HL-60 (cell line): ENCODE results near the gene KANSL1.

ENCODE experiments used
- DNase-seq, 2 experiments: peaks; one replicate each; pipeline ENCODE4 v3.0.0-alpha.2; 2010 to 2020; ENCODE audit warnings: low read depth in 1 of 2, low spot score in 1 of 2
- H3K27ac ChIP-seq: fragments of 250-450 bp; sonication (Bioruptor Pico); replicated peaks from 2 replicates; pipeline ENCODE4 v1.5.1; 2020; ENCODE audit warnings: mild to moderate bottlenecking, moderate library complexity
- H3K27me3 ChIP-seq: fragments of 250-450 bp; sonication (Bioruptor Pico); 2 replicates; pipeline ENCODE4 v1.5.1; 2021; ENCODE audit warnings: mild to moderate bottlenecking, moderate library complexity; ENCODE audit not compliant: insufficient read depth, poor library complexity, severe bottlenecking
- H3K4me3 ChIP-seq: replicated peaks from 2 replicates; pipeline ENCODE4 v1.5.1; 2011; ENCODE audit warnings: mild to moderate bottlenecking, control low read depth, low read length; ENCODE audit not compliant: insufficient read depth
- CTCF ChIP-seq: IDR thresholded peaks from one replicate; pipeline ENCODE4 v1.5.1; 2011; ENCODE audit warnings: low read length, control low read depth, inconsistent platforms; ENCODE audit not compliant: insufficient read depth
- GABPA ChIP-seq: IDR thresholded peaks from 2 replicates; pipeline ENCODE4 v1.6.1; 2012; ENCODE audit warnings: low read depth
- POLR2AphosphoS5 ChIP-seq: IDR thresholded peaks from 2 replicates; pipeline ENCODE4 v1.6.1; 2012; ENCODE audit warnings: low read depth
- REST ChIP-seq: IDR thresholded peaks from 2 replicates; pipeline ENCODE4 v1.6.1; 2012; ENCODE audit warnings: low read depth; ENCODE audit not compliant: insufficient replicate concordance
- SPI1 ChIP-seq: IDR thresholded peaks from 2 replicates; pipeline ENCODE4 v1.6.1; 2012; ENCODE audit warnings: low read depth, mild to moderate bottlenecking, borderline replicate concordance

The KANSL1 gene

DNA sequence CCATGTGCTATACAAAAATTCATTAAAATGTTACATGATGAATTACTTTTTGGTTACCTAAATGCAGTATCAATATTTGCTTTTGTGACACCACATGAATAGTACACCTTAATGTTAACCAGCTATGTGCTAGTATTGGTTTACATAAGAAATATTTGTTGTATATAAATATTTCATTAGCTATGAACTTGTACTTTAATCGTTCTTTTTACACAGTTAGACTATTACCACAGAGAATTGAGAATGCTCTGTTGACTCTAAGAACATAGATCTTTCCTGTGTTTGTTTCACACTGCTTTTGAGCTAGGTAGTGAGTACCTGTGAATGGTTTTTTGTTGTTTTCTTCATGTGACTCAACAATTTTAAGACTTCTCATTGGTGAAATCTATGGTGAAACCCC, 93.4 kb downstream of the KANSL1 start:
- no peak overlapping the region for H3K27ac ChIP-seq

DNA sequence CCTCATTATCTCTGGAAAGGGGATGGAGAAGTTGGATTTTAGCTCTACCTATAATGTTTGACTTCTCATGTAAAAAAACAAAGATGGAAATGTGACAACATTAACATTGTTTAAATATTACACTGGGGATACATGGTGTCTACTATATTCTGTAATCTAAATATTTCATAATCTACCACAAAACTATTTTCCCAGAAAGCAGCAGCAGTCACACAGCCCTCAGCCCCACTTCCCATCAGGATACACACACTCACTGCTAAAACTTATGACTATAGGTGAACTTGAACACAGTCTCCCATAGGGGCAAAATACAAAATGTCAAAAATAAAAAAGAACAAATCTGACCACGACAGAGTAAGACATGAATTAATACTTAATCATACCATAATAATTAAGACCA, 95.7 kb downstream of the KANSL1 start:
- H3K27ac ChIP-seq, result no peak overlapping the region
- no peak overlapping the region for H3K4me3 ChIP-seq
- TF ChIP-seq SPI1 (no peak), REST (no peak), CTCF (no peak), POLR2AphosphoS5 (no peak), GABPA (no peak)
- DNase-seq, result no peak
- no peaks in the 10 kb centered on the region for H3K27me3 ChIP-seq

More for the DNA sequence above, 93.4 kb downstream of the KANSL1 start:
- Histone ChIP-seq H3K27me3 (no peaks in the 10 kb centered on the region), H3K4me3 (no peak overlapping the region)
- no peak for TF ChIP-seq CTCF
- TF ChIP-seq SPI1, result no peak
- no peak for TF ChIP-seq REST
- TF ChIP-seq GABPA, result no peak
- no peak for TF ChIP-seq POLR2AphosphoS5
- no peak for DNase-seq

DNA sequence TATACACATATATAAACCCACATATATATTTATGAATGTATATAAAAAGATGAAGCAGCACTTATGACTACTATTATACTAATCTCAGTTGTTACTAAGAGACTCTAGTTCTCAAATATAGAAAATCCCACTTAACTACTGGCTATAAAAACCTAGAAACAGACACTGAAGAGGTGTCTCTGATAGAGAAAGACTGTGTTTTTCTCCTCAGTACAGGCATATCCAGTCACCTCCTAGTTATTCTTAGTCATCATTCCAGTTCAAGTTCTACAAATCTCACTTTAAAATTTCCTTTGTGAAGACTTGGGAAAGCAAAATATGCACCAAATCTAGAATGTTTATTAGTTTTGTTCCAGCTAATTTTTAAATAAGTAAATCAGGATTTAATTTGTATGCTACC, 100.2 kb downstream of the KANSL1 start:
- Histone ChIP-seq H3K4me3 (no peak overlapping the region), H3K27me3 (no peaks in the 10 kb centered on the region), H3K27ac (no peak overlapping the region)
- TF ChIP-seq POLR2AphosphoS5, result no peak
- TF ChIP-seq GABPA, result no peak
- no peak for DNase-seq

GRCh38 chr17:46090871-46091270, 102.4 kb downstream of the KANSL1 start:
- Histone ChIP-seq H3K27me3 (no peaks in the 10 kb centered on the region), H3K4me3 (no peak overlapping the region), H3K27ac (no peak overlapping the region)
- DNase-seq, result no peak
- TF ChIP-seq GABPA (no peak), REST (no peak), POLR2AphosphoS5 (no peak), CTCF (no peak), SPI1 (no peak)
